A549 (cell line): ENCODE measurements around the gene GMCL1.

Source experiments
- CHD4 ChIP-seq: fragments of 200-600 bp; sonication (generic); IDR thresholded peaks from 2 replicates; pipeline ENCODE4 v1.6.1; 2016; ENCODE audit warnings: antibody characterized with exemption, mild to moderate bottlenecking, borderline replicate concordance
- CTCF ChIP-seq: fragments of >200 bp; sonication (Bioruptor Twin); formaldehyde crosslinking; IDR thresholded peaks from 3 replicates; pipeline ENCODE4 v1.5.1; 2016
- E2F6 ChIP-seq: IDR thresholded peaks from 2 replicates; pipeline ENCODE4 v1.6.1; 2012; ENCODE audit warnings: low read depth, borderline replicate concordance
- EP300 ChIP-seq, 2 experiments: fragments of >200 bp; sonication (Bioruptor Twin); formaldehyde crosslinking; IDR thresholded peaks; 2 replicates in 1 of 2; 3 replicates in 1 of 2; pipeline ENCODE4 v1.6.1; 2016 to 2017
- FOSL2 ChIP-seq, 2 experiments: fragments of 450-650 bp in 1 of 2; fragments of >200 bp in 1 of 2; sonication (Bioruptor Twin) in 1 of 2; formaldehyde crosslinking; IDR thresholded peaks; 2 replicates each; pipeline versions ENCODE4 v1.5.0 to v1.6.1; 2016 to 2020; ENCODE audit warnings: mild to moderate bottlenecking in 1 of 2, moderate library complexity in 1 of 2
- MAZ ChIP-seq: fragments of 150-350 bp; IDR thresholded peaks from 2 replicates; pipeline ENCODE4 v1.6.1; 2014; ENCODE audit warnings: antibody characterized with exemption, low read depth, low read length, borderline replicate concordance
- POLR2AphosphoS2 ChIP-seq: conservative IDR thresholded peaks from 2 replicates; pipeline ENCODE4 v1.6.1; 2012; ENCODE audit warnings: low read length, improper control_type of control experiment, inconsistent platforms
- ZFP36 ChIP-seq: fragments of 450-650 bp; IDR thresholded peaks from 2 replicates; pipeline ENCODE4 v1.6.1; 2014; ENCODE audit warnings: borderline replicate concordance; ENCODE audit not compliant: partially characterized antibody
- ZSCAN20 ChIP-seq: fragments of 250-450 bp; sonication (Bioruptor Pico); IDR thresholded peaks from 2 replicates; pipeline ENCODE4 v1.8.0; 2022; ENCODE audit warnings: mild to moderate bottlenecking, moderate library complexity

GRCh38 chr2:69911985-69912563 lies 82.6 kb downstream of the GMCL1 start:
- TF ChIP-seq E2F6: no peak
- no peak for TF ChIP-seq MAZ
- TF ChIP-seq ZSCAN20 (CRISPR knock-in tag): no peak
- peak; percentile 95 for TF ChIP-seq CTCF
- no peak for TF ChIP-seq FOSL2 (IDR thresholded peaks at IDR 0.05)
- no peak for TF ChIP-seq FOSL2 (CRISPR knock-in tag; IDR thresholded peaks at IDR 0.05)
- no peak for TF ChIP-seq CHD4
- TF ChIP-seq POLR2AphosphoS2: no peak
- TF ChIP-seq ZFP36: no peak
- no peak for TF ChIP-seq EP300 (IDR thresholded peaks at IDR 0.05)
